Measurements from ENCODE around the gene CADM1.

CADM1 gene

GRCh38 chr11:115303929-115304531, 200.2 kb downstream of the CADM1 start:
- H3K27me3 ChIP-seq (ENCODE audit: control insufficient read depth in 1 of 2, insufficient read depth in 2 of 2, low read length in 2 of 2): no peaks in the 10 kb centered on the region
- no peaks in the 10 kb centered on the region for H3K9me3 ChIP-seq (ENCODE audit: low read length)
- H3K4me3 ChIP-seq (ENCODE audit: low read depth in 1 of 2, low read length in 2 of 2): no peak overlapping the region
- H3K27ac ChIP-seq (ENCODE audit: low read depth, low read length): no peak overlapping the region
- no peaks in the 10 kb centered on the region for H3K4me1 ChIP-seq (ENCODE audit: insufficient read depth, low read length)
- no peaks in the 10 kb centered on the region for H3K36me3 ChIP-seq (ENCODE audit: insufficient read depth, low read length)
- H3K9ac ChIP-seq (ENCODE audit: low read length): no peak overlapping the region

- H3K9ac ChIP-seq (ENCODE audit: low read length): no peak overlapping the region
- H3K4me1 ChIP-seq (ENCODE audit: insufficient read depth, low read length): no peaks in the 10 kb centered on the region
- H3K4me3 ChIP-seq (ENCODE audit: low read depth in 1 of 2, low read length in 2 of 2): no peak overlapping the region
- H3K9me3 ChIP-seq (ENCODE audit: low read length): no peaks in the 10 kb centered on the region
- no peaks in the 10 kb centered on the region for H3K36me3 ChIP-seq (ENCODE audit: insufficient read depth, low read length)
- H3K27me3 ChIP-seq (ENCODE audit: control insufficient read depth in 1 of 2, insufficient read depth in 2 of 2, low read length in 2 of 2): no peaks in the 10 kb centered on the region
- no peak overlapping the region for H3K27ac ChIP-seq (ENCODE audit: low read depth, low read length)
Measured at GRCh38 chr11:115302946-115303703, 201.1 kb downstream of the CADM1 start.

DNA sequence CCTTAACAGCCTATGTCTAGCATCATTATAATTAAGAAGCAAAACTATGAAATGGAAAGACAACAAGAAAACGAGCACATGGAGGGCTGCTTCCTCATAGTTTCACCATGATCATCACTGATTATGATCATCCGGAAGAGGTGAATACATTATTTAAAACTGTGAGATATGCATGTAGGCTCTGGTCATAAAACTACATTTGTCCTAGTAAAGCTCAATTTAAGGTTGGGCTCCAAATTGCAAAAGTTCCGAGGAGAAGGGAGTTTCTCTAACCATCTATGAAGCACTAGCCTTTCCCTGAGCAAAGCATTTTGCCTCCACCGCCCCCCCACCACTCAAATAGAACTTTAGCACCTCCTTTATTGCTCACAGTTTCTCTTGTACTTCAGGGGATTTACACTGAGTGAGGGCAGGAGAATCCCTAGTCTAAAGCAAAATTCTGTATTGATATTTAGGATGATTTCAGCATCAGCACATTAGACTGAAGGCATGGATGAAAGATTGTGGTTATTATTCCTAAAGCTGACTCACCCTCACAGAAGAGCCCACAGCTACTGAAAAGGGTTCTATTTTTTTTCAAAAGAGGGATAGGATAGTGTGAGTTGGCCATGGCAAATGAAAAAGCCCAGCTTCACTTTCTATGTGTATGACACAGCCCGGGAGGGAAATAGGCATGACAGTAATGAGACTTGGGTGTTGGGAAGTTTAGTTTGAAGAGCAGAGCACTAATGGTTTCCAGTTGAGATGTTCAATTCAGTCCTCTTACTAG, 203.4 kb downstream of the CADM1 start:
- Histone ChIP-seq H3K27me3 (ENCODE audit: control insufficient read depth in 1 of 2, insufficient read depth in 2 of 2, low read length in 2 of 2) (no peaks in the 10 kb centered on the region), H3K9ac (ENCODE audit: low read length) (no peak overlapping the region), H3K4me3 (ENCODE audit: low read depth in 1 of 2, low read length in 2 of 2) (no peak overlapping the region), H3K27ac (ENCODE audit: low read depth, low read length) (no peak overlapping the region), H3K4me1 (ENCODE audit: insufficient read depth, low read length) (no peaks in the 10 kb centered on the region), H3K36me3 (ENCODE audit: insufficient read depth, low read length) (no peaks in the 10 kb centered on the region), H3K9me3 (ENCODE audit: low read length) (no peaks in the 10 kb centered on the region)

GRCh38 chr11:115298300-115299012, 205.8 kb downstream of the CADM1 start:
- Histone ChIP-seq H3K4me1 (ENCODE audit: insufficient read depth, low read length) (no peaks in the 10 kb centered on the region), H3K27me3 (ENCODE audit: control insufficient read depth in 1 of 2, insufficient read depth in 2 of 2, low read length in 2 of 2) (no peaks in the 10 kb centered on the region), H3K4me3 (ENCODE audit: low read depth in 1 of 2, low read length in 2 of 2) (no peak overlapping the region), H3K36me3 (ENCODE audit: insufficient read depth, low read length) (no peaks in the 10 kb centered on the region), H3K9ac (ENCODE audit: low read length) (no peak overlapping the region), H3K9me3 (ENCODE audit: low read length) (no peaks in the 10 kb centered on the region), H3K27ac (ENCODE audit: low read depth, low read length) (no peak overlapping the region)

DNA sequence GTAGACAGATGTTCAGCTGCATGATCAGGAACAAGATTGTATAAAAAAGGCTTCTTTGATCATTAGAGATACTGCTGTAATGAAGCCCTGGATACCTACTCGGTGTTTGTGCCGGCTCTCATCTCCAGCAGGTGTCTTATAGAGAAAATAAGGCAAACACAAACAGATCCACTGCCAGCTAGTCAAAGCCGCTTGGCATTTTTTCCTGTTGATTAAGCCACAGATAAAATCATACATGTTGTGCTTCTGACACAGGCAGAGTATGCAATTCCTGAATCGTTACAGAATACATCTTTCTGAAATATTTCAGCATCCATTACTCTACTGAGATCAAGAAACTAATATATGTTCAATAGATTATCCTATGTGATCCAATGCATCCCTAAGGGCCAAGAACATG, 206.9 kb downstream of the CADM1 start:
- Histone ChIP-seq H3K4me1 (ENCODE audit: insufficient read depth, low read length) (no peaks in the 10 kb centered on the region), H3K27me3 (ENCODE audit: control insufficient read depth in 1 of 2, insufficient read depth in 2 of 2, low read length in 2 of 2) (no peaks in the 10 kb centered on the region), H3K9ac (ENCODE audit: low read length) (no peak overlapping the region), H3K27ac (ENCODE audit: low read depth, low read length) (no peak overlapping the region), H3K4me3 (ENCODE audit: low read depth in 1 of 2, low read length in 2 of 2) (no peak overlapping the region), H3K36me3 (ENCODE audit: insufficient read depth, low read length) (no peaks in the 10 kb centered on the region), H3K9me3 (ENCODE audit: low read length) (no peaks in the 10 kb centered on the region)

DNA sequence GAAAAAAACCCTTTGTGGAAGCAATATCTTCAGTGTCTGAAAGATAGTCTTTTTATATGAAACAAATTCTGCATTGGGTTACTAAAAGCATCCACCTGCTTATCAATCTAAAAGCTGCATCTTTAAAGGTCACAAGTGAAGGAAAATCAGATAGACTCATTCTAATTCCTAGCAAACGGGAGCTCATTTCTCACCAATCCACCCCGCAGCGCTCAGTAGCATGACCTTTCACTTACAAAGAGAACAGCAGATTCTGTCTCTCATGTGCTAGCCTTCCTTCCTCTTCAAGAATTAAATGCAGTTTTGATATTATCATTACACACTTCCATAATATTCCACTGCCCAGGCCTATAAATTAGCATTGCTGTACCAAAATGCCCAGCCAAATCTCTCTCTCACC, 212.9 kb downstream of the CADM1 start:
- Histone ChIP-seq H3K4me1 (ENCODE audit: insufficient read depth, low read length) (no peaks in the 10 kb centered on the region), H3K9ac (ENCODE audit: low read length) (no peak overlapping the region), H3K36me3 (ENCODE audit: insufficient read depth, low read length) (no peaks in the 10 kb centered on the region), H3K27me3 (ENCODE audit: control insufficient read depth in 1 of 2, insufficient read depth in 2 of 2, low read length in 2 of 2) (no peaks in the 10 kb centered on the region), H3K4me3 (ENCODE audit: low read depth in 1 of 2, low read length in 2 of 2) (no peak overlapping the region), H3K9me3 (ENCODE audit: low read length) (no peaks in the 10 kb centered on the region), H3K27ac (ENCODE audit: low read depth, low read length) (no peak overlapping the region)

GRCh38 chr11:115290893-115291292, 213.3 kb downstream of the CADM1 start:
- no peaks in the 10 kb centered on the region for H3K4me1 ChIP-seq (ENCODE audit: insufficient read depth, low read length)
- no peak overlapping the region for H3K27ac ChIP-seq (ENCODE audit: low read depth, low read length)
- no peaks in the 10 kb centered on the region for H3K27me3 ChIP-seq (ENCODE audit: control insufficient read depth in 1 of 2, insufficient read depth in 2 of 2, low read length in 2 of 2)
- no peak overlapping the region for H3K4me3 ChIP-seq (ENCODE audit: low read depth in 1 of 2, low read length in 2 of 2)
- no peaks in the 10 kb centered on the region for H3K36me3 ChIP-seq (ENCODE audit: insufficient read depth, low read length)
- H3K9ac ChIP-seq (ENCODE audit: low read length): no peak overlapping the region
- no peaks in the 10 kb centered on the region for H3K9me3 ChIP-seq (ENCODE audit: low read length)

DNA sequence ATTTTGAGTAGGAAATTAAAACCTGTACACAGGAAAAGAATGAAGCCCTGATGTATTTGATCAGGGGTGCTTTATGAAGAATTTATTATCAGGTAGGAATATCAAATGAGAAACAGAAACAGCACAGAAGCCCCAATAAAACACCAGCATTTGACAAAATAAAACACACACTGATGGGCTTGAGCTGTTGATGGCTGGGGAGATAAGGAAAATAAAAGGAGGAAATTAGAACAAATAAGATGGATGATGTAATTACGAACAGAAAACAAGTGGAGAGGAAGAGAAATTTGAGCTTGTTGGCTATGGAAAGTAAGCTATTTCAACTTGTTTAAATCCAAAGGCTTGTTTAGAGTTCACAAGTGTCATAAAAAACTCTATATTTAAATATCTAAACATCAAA, 213.7 kb downstream of the CADM1 start:
- Histone ChIP-seq H3K36me3 (ENCODE audit: insufficient read depth, low read length) (no peaks in the 10 kb centered on the region), H3K27me3 (ENCODE audit: control insufficient read depth in 1 of 2, insufficient read depth in 2 of 2, low read length in 2 of 2) (no peaks in the 10 kb centered on the region), H3K27ac (ENCODE audit: low read depth, low read length) (no peak overlapping the region), H3K4me3 (ENCODE audit: low read depth in 1 of 2, low read length in 2 of 2) (no peak overlapping the region), H3K9me3 (ENCODE audit: low read length) (no peaks in the 10 kb centered on the region), H3K9ac (ENCODE audit: low read length) (no peak overlapping the region), H3K4me1 (ENCODE audit: insufficient read depth, low read length) (no peaks in the 10 kb centered on the region)

- no peak overlapping the region for H3K4me3 ChIP-seq (ENCODE audit: low read depth in 1 of 2, low read length in 2 of 2)
- H3K36me3 ChIP-seq (ENCODE audit: insufficient read depth, low read length): no peaks in the 10 kb centered on the region
- no peaks in the 10 kb centered on the region for H3K9me3 ChIP-seq (ENCODE audit: low read length)
- no peak overlapping the region for H3K27ac ChIP-seq (ENCODE audit: low read depth, low read length)
- H3K9ac ChIP-seq (ENCODE audit: low read length): no peak overlapping the region
- no peaks in the 10 kb centered on the region for H3K4me1 ChIP-seq (ENCODE audit: insufficient read depth, low read length)
- no peaks in the 10 kb centered on the region for H3K27me3 ChIP-seq (ENCODE audit: control insufficient read depth in 1 of 2, insufficient read depth in 2 of 2, low read length in 2 of 2)
Measured at GRCh38 chr11:115287266-115287665, 216.9 kb downstream of the CADM1 start.

DNA sequence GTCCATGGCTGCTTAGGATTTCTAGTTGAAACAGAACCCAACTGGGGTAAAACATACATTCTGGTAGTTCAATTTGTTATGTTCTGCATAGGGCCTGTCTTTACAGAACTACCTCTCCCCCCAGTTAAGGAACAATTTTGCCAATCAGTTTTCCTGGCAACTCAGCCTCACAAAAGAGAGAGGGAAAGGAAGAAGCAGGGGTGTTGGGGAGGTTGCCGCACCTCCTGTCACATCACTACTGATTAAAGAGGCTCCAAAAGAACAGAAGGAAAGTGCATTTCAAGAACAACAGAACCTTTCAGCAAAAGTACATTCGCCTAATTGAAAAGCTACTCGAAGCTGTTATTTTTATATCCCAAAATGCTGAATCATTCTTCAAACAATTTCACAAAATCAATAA, 217.6 kb downstream of the CADM1 start:
- no peaks in the 10 kb centered on the region for H3K36me3 ChIP-seq (ENCODE audit: insufficient read depth, low read length)
- no peak overlapping the region for H3K4me3 ChIP-seq (ENCODE audit: low read depth in 1 of 2, low read length in 2 of 2)
- no peaks in the 10 kb centered on the region for H3K9me3 ChIP-seq (ENCODE audit: low read length)
- H3K4me1 ChIP-seq (ENCODE audit: insufficient read depth, low read length): no peaks in the 10 kb centered on the region
- H3K27ac ChIP-seq (ENCODE audit: low read depth, low read length): no peak overlapping the region
- H3K27me3 ChIP-seq (ENCODE audit: control insufficient read depth in 1 of 2, insufficient read depth in 2 of 2, low read length in 2 of 2): no peaks in the 10 kb centered on the region
- no peak overlapping the region for H3K9ac ChIP-seq (ENCODE audit: low read length)

DNA sequence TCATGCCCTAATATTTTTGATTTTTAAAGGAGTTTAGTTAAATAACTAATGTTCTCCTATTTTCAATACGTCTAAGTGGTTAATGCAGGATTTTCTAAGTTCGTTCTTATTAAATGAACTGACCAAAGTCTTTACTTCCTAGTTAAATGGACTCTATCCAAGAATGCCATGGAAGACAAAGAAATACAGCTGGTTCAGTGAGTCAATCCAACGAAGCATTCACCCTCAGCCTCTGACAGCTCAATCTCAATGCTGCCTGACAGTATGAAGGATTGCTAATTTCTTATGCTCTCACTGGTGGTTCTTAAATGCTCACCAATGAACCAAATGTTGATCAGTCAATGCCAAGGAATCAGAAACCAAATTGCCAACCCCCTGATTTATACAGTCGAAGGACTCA, 219.4 kb downstream of the CADM1 start:
- Histone ChIP-seq H3K27ac (ENCODE audit: low read depth, low read length) (no peak overlapping the region), H3K36me3 (ENCODE audit: insufficient read depth, low read length) (no peaks in the 10 kb centered on the region), H3K4me1 (ENCODE audit: insufficient read depth, low read length) (no peaks in the 10 kb centered on the region), H3K9ac (ENCODE audit: low read length) (no peak overlapping the region), H3K27me3 (ENCODE audit: control insufficient read depth in 1 of 2, insufficient read depth in 2 of 2, low read length in 2 of 2) (no peaks in the 10 kb centered on the region), H3K4me3 (ENCODE audit: low read depth in 1 of 2, low read length in 2 of 2) (no peak overlapping the region), H3K9me3 (ENCODE audit: low read length) (no peaks in the 10 kb centered on the region)
